HG03095 (cell line): ENCODE results near the gene LPCAT4.
"Not testable (repeated sequence)": the region's sequence is repeated elsewhere in the genome, so short reads cannot be mapped to it uniquely, and the experiment has no call there.

Source experiments
- ATAC-seq: cut with Tn5 transposase; IDR thresholded peaks from one replicate; pipeline ENCODE4 v1.9.1; 2021; ENCODE audit warnings: moderate library complexity; ENCODE audit not compliant: unreplicated experiment

Gene LPCAT4, protein sequence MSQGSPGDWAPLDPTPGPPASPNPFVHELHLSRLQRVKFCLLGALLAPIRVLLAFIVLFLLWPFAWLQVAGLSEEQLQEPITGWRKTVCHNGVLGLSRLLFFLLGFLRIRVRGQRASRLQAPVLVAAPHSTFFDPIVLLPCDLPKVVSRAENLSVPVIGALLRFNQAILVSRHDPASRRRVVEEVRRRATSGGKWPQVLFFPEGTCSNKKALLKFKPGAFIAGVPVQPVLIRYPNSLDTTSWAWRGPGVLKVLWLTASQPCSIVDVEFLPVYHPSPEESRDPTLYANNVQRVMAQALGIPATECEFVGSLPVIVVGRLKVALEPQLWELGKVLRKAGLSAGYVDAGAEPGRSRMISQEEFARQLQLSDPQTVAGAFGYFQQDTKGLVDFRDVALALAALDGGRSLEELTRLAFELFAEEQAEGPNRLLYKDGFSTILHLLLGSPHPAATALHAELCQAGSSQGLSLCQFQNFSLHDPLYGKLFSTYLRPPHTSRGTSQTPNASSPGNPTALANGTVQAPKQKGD

DNA sequence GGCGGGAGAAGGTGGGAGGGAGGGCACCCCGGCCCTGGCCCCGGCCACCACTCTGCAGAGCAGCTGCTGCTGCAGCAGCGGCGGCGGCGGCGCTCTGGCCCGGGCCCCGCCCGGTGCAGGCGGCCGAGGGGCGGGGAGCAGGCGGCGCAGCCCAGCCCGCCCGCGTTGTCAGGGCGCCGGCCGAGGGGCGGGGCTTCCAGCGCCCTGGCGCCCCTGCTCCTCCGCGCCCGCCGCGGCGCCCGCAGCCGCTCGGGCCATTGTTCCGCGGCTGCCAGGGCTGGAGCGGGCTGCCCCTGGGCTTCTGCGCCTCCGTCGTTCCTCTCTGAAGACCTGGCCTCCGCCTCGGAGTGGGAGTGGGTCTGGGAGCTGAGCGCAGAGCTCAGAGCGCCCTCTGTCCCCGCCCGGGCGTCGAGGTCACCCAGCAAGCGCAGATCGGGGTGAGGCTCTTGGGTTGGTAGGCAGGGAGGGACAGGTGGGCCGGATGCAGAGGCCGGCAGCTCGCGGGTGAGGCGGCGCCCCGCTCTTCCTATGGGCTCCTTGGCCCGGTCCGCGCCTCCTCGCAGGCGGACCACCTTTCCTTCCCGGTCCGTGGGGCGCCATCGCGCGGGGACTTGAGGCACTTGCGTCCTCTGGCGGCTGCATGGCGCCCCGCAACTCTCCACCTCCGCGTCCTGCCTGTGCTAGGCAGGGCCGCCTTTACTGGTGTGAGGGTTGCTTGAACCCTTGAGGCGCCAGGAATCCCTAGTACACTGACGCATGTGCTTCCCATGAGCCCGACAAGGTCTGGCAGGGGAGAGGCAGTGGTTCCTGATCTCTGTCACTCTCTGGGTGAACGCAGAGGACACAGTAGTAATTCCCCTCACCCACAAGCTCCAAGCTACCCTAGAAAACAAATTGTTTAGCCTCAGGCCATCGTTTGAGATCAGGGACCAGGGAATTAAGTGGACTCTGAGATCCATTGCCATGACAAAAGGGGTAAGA is at the start of gene LPCAT4:
TSS of gene LPCAT4 (minus strand) at position 96 of the 981 bp plus-strand sequence. CDS start 96 bp downstream, outside the sequence.
- ATAC-seq = peak; percentile 79

DNA sequence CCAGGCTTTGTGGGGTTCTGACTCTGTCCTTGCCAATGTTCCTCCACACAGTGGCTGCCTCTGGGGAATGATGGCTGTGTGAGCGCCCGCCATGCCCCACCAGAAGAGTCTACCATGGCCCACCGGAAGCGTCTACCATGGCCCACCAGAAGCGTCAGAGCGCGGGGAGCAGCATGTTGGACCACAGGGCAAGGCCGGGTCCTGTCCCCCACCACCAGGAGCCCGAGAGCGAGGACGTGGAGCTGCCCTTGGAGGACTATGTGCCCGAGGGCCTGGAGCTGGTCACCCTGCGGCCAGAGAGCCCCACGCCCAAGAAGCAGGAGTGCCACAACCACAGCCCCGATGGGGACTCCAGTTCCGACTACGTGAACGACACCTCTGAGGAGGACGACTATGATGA is 42.5 kb upstream of the LPCAT4 start:
- ATAC-seq = not testable (repeated sequence)

DNA sequence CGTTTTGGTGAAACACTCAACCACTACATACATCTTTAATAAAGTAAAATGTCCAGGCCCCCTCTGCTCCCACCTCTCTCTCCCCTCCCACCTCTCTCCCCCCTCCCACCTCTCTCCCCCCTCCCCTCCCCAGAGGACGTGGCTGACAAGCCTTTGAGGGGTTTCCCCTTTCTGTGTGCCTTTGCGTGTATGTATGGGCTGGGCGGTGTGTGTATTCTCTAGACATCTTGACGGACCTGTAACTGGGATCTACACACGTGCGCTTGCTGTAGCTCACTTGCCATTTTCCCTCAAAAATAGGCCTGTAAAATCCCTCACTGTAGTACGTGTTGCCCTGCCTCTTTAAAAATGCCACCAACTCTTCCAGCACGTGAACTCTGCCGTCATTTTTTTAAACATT is 42.0 kb upstream of the LPCAT4 start:
- ATAC-seq = not testable (repeated sequence)

DNA sequence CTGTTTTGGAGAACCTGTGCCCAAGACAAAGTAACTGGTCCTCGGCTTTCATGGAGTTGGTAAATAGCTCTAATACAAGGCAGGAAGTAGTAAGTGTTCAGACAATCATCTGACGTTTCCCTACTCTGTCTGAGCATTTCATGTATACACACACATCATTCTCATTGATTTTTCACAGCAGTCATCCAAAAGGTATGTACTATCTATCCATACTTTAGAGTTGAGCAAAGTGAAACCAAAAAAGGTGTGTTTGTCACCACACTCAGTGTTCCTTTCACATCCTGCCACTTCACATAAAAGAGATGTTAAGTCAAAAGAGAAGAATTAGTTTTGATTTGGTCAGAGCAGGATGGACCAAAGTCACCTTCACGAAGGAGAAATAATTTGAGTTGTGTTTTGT is 36.9 kb upstream of the LPCAT4 start:
- ATAC-seq = not testable (repeated sequence)

DNA sequence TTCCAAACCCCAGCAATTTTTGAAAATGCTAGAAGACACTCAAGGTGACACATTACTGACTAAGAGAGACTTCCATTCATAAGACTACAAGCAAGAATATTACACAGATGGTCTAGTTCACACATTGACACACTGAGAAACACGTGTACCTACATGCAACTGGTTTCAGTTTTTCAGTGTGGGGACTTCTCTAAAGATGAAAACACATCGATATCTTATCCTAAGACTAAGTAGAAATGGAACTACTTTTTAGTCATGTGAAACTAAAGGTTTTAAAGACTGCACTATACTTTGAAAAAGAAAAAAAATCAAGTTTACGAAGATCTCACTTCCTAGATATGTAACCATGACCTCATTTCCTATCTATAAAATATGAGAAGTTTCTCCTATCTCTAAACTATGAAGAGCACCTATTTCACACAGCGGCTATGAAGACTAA is 36.2 kb upstream of the LPCAT4 start:
- ATAC-seq = not testable (repeated sequence)

DNA sequence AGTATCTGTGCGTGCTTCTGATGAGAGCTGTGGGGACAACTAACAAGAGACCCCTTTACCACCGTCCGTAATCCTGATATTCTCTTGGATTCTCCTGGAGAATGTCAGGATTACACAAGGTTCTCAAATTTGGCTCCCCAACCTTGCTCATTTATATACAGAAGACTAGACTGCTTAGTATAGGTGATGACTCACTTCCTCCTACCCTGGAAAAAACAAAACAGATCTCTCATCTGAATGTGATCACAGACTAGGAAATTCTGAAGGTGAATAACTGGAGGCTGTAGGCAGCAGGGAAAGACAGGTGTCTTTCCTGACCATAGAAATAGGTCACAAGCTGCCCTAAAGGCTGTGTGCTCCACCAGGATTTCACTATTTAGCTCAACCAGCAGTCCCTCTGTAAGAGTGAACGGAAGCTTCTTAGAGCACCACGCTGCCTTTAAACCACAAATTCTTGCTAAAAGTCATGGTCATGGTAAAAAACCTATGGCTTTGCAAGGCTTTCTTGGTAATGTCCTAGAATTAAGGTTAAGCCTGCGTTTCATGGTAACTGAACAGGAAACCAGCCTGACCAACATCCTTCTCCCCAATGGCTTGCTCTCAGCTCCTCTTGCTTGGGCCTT is 30.8 kb upstream of the LPCAT4 start:
- not testable (repeated sequence) for ATAC-seq

DNA sequence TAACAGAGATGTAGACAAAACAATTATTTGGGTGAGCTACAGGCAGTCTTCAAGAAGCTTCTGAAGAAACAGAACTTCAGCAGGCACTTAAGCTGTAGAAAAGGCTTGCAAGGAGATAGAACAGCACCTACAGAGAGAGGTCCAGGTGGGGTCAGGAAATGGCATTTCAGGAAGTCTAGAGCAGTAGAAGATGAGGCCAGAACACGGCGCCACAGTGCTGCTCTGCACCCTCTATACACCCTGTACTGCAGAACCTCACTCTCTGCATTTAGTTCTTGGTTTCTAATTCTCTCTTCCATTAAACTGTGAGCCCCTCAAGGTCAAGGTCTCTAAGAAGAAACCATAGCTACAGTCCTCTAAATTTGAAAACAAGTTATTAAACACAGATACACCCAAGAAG is 26.0 kb upstream of the LPCAT4 start:
- ATAC-seq = not testable (repeated sequence)

DNA sequence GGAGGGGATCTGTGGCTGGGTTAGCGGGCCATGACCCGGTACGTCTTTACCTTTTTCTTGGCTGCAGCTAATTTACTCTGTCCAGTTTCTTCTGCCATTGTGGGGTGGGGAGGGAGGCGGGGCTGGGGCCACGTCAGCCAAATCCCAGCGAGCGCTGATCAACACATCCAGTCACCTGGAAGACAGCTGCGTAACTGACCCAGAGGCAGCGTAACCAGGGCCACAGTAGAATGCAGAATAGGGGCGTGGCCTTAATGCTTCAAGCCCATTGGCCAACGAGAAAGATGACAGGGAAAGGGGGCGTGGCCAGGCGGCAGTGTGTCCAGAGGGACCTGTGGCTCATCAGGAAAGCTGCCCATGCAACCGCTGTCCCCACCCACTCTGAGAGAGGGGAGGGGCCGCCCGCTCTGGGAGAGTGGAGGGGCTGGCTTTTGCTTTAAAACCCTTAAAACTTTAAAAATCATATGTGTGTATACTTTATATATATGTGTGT is 22.6 kb upstream of the LPCAT4 start:
- not testable (repeated sequence) for ATAC-seq

DNA sequence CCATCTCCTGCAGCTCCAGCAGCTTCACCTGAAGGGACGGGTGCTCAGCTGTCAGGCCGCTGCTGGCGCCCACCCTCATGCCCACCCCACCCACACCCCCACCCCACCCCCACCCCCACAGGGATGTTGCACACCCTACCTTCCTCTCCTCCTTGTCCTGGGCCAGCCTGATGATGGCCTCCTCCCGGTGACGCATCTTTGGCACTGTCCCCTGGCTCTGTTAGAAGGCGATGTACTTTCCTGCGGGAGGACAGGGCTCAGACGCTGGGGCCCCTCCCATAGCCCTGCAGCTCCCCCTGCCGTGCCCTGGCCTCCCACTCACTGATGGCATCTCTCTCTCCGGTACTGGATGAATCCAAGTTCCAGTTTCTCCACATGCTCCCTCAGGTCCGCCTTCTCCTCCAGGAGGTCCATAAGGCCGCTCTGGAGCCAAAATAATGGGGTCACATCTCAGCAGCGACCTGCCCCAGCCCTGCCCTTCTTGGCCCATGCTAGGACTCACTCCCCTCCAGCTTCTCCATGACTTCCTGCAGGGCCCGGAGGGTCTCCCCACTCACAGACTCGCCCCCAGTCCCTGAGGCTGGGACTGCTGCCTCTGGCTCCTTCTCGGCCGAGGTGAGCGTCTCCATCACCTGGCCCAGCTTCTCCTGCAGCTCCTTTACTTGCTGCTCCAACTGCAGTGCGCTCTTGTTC is 15.0 kb upstream of the LPCAT4 start:
- ATAC-seq = not testable (repeated sequence)

DNA sequence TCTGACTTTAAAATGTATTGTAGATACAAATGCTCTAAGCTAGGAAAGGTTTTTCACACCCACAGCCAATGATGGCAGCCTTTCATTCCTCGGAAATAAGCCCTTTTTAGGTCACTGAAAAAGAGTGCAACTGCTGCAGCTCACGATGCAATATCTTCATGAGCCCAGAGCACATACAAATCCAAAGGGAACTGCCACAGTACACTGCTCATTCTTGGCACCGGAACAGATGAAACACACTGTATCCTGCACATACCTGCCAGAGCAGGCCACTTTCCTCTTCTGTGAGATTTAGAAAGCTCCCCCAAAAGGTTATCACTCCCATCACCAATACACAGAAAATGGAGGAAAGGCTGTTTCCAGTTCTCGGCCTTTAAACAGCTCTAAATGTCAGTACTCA is 13.5 kb upstream of the LPCAT4 start:
- ATAC-seq = not testable (repeated sequence)

DNA sequence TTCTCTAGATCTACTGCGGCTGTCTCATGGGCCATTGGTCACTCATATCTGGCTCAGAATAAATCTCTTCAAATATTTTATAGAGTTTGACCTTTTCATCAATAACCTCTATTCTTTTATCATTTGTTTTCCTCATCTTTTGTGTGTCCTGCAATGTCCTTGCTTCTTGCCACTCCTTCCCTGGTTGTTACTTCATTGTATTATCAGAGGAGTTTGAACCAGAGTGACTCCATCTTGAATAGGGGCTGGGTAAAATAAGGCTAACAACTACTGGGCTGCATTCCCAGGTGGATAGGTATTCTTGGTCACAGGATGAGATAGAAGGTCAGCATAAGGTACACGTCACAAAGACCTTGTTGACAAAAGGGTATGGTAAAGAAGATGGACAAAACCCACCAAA is 9.9 kb upstream of the LPCAT4 start:
- no peak for ATAC-seq

DNA sequence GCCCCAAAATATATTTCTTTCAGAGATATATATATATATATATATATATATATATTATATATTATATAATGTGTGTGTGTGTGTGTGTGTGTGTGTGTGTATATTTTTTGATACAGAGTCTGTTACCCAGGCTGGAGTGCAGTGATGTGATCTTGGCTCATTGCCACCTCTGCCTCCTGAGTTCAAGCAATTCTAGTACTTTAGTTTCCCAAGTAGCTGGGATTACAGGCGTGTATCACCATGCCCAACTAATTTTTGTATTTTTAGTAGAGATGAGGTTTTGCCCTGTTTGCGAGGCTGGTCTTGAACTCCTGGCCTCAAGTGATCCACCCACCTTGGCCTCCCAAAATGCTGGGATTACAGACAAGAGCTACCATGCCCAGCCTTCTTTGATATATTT is 8.5 kb upstream of the LPCAT4 start:
- ATAC-seq = not testable (repeated sequence)

DNA sequence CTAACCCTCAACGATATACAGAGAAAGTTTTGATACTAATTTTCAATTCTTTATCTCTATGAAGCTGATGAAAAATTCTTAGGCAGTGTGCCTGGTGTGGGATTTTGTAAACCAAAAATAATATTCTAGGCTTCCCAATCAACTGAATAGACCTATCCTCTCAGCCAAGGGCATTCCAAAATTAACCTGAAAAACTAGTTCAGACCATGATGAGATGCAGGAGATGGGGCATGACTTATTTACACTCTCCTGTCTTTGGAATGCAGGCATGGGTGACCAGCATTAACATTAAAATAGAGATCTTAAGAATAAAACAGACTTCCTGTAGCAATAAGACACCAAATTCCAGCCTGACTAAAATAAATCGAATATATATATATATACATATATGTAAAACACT is 7.8 kb upstream of the LPCAT4 start:
- no peak for ATAC-seq

DNA sequence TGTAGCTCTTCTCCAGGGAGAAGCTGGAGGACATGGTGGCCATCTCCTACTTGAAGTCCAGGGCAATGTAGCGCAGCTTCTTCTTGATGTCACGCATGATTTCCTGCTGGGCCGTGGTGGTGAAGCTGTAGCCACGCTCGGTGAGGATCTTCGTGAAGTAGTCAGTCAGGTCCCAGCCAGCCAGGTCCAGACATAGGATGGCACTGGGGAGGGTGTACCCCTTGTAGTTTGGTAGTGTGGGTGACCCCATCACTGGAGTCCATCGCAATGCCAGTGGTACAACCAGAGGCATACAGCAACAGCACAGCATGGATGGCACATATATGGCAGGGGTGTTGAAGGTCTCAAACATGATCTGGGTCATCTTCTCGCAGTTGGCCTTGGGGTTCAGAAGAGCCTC is 7.0 kb upstream of the LPCAT4 start:
- ATAC-seq = no peak

DNA sequence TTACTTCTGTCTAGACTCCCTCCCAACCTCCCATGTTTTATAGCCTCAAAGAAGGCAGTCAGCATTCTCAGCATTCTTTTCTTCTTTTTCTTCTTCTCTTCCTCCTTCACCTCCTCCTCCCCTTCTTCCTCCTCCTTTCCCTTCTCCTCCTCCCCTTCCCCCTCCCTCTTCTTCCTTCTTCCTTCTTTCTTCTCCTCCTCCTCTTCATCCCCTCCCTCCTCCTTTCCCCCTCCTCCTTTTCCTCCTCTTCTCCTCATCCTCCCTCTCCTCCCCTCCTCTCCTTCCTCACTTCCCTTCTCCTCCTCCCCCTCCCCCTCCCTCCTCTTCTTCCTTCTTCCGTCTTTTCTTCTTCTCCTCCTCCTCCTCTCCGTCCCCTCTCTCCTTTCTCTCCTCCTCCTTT is 3.6 kb upstream of the LPCAT4 start:
- no peak for ATAC-seq

DNA sequence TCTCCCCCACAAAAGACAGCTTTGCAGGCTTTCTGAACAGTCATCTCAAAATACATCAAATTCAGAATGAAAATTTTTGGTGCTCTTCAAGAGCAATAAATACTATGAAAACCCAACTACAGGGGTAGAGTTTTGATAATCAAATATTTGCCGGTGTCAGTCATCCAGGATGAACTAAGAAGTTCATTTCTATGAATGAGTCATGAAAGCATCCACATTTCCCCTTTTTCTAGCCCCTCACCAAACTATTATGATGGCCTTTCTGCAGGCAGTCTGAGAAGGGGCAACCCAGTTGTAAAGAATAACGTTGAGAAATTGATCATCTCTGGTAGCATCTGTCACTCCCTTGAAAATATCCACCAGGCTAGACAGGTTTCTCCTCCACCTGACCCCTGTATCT is 3.1 kb upstream of the LPCAT4 start:
- ATAC-seq = no peak

DNA sequence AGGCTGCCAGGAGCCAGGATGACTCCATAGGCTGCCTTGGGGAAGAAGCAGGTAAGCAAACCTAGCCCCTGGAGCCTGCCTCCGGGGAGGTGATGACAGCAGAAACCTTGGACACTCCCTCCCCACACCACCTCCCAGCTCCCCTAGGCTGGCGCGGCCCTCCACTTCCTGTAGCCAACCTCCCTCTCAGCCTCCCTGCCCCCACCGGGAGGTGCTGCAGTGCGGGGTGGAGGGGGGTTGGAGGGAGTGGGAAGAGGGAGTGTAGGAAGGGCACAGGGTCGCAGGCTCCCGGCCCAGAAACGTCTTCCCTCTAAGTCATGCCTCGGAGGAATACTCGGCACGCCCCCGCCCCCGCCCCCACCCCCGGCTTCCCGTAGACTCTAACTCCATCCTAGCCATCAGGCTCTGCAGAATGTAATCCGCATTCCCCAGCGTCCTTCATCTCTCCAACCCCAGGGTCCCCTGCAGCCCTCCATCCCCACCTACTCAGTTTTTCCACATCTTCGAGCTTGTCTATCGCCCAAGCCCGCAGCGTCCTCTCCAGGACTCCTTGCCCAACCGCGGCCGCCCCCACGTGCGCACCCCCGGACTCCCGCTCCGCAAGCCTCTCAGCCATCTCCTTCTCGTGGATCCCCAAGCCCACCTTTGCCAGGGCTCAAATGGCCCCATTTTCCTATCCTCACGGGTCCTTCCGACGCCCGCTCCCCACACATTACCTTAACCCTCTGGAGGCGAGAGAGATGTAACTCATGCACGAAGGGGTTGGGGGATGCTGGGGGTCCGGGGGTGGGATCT is 528 bp downstream of the LPCAT4 start:
- ATAC-seq = no peak

DNA sequence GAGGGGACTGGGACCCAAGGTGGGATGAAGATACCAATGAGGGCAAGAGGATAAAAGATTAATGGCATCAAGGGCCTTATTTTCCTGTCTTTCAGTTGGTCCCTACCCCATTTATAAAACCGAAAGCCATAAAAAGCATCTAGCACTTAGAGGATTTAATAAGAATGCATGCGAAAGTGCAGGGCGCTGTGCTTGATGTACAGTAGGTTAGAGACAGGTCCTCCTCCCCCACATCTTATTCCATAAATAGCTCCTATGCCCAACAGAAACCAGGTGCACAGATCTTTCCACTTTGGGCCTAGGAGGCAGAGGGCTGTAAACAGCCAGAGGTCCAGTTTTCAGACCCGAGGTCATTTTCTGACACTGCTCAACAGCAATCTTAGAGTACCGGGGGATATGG is 1.2 kb downstream of the LPCAT4 start:
- no peak for ATAC-seq

DNA sequence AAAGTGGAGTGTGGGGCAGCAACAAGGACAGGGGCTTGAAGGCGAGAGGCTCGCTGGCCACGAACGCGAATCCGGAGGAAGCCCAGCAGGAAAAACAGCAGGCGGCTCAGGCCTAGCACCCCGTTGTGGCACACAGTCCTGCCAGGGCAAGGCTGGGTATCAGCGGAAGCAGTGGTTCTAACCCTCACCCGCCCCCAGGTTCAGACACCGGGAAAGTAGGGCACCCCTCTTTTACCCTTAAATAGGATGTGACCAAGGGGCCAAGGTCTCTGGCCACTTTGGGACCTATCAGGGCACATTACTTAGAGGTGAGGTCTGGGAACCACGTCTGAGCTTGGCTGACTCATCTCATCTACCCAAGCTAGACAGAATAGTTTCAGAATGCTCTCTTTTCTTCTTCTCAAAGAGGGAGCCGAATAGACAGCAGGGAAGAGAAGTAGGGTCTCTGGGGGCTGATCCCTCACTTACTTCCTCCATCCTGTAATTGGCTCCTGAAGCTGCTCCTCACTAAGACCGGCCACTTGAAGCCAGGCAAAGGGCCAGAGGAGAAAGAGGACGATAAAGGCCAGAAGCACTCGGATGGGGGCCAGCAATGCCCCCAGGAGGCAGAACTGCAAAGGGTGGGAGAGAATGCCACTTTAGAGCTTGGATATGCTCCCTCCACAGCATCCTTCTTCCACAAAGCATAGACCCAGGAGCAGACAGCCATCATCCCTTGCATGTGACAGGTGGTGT is 1.7 kb downstream of the LPCAT4 start:
- no peak for ATAC-seq
